HG03159 (cell line): Measurements from ENCODE around the gene REV3L.
A peak's percentile ranks its signal among the peaks of the same experiment; 100 is the strongest.

Experiments used
- ATAC-seq: cut with Tn5 transposase; IDR thresholded peaks from one replicate; pipeline ENCODE4 v1.9.1; 2021; ENCODE audit warnings: mild to moderate bottlenecking, moderate library complexity; ENCODE audit not compliant: unreplicated experiment

The REV3L gene

DNA sequence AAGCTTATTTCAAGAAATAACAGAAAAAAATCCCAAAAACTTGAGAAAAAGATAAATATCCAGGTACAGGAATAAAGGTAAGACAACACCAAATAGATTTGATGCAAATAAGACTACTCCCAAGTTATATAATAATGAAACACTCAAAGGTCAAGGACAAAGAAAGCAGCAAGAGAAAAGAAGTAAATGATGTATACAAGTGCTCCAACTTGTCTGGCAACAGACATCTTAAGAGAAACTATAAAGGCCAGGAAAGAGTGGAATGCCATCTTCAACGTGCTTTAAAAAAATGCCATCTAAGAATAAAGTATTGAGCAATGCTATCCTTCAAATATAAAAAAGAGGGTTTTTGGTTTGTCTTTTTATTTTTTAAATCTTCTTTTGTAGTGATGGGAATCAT lies 54.2 kb downstream of the REV3L start:
- ATAC-seq, result no peak

DNA sequence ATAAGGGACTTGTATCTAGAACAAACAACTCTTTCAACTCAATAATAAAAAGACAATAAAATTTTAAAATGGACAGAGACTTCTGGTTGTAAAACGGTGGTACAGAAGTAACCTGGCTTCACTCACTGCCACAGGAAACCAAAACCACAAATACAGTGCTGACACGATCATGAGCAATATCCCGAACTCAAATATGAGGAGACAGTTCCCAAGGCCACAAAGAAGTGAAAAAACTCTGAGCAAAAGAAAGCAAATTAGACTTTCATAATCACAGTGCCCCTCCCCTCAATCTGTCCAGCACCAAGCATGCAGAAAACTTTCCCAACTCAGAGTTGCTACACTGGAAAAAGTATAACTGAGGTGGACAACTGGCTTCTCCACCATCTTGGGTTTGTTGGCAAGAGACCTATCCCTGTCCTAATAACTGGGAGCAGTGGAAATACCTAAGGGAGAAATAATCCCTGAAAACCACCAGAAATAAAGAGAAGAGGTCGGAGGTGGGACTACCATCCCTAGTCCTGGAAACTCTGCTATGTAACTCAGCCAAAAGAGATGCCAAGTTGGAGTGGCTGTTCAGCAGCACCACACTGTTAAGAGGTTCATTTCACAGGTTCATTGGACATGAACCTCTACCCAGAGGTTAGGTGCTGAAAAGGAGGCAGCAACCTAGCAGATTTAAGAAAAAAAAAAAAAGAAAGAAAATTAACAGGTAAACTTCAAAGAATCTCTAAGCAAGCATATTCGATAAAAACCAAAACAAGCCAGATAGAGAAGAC lies 55.5 kb downstream of the REV3L start:
- ATAC-seq, result peak; percentile 52

DNA sequence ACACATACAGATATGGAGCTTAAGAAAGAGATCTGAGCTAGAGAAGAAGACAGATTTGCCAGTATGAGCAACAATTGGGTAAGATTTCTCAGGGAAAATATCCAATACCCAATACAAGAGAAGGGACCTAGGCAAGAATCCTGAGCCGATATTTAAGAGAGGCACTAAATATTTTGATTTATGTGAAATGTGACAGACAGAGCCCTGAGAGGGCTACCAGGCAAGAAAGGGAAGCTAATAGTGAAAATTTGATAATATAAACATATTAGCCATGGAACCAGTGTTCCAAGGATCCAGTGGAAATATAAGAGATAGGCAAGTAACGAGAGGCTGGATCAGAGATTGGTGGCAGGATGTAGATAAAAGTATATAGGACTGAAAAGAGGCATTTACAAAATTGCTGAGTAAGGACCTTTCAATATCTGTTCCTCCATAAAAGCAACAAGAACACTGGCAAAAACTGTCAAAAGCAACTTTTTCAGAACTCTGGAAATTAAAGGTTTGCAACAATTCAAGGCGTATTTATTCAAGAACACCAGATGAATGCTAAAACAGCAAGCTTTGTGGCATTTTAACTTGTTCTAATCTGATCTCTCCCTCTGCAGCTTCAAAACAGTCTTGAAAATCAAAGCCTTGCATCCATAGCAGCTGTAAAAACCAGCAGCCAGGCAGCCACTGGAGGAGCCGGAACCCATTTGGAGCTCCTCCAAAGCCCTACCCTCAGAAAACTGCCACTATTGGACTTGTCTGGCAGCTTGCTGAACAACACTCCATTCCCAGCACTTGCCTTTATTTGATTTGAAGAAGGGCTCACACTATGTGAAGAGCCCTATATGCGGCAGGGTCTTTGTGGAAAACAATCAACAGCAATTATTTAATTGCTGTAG lies 58.8 kb downstream of the REV3L start:
- ATAC-seq, result no peak

DNA sequence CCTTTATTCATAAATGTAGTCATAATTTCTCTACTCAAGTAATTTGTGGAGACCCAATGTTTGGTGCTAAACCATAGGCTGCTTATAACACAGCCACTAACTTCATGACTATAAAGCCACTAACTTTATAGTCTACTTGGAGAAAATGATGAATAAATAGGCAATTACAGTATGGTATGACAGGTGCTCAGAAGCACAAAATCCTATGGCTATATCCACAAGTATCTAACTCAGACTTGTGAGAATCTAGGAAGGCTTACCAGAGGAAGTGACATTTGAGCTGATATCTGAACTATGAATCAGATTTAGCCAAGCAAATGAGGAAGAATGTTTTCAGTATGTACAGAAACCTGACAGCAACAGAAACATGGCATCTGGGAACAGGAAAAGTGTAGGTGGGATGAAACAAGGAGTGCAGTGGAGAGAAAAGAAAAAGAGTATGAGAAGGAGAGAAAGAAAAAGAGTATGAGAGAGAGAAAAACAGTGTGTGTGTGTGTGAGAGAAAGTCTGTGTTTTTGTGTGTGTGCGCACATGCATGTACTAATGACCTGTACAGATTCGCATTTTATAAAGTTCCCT lies 59.9 kb downstream of the REV3L start:
- ATAC-seq, result no peak

DNA sequence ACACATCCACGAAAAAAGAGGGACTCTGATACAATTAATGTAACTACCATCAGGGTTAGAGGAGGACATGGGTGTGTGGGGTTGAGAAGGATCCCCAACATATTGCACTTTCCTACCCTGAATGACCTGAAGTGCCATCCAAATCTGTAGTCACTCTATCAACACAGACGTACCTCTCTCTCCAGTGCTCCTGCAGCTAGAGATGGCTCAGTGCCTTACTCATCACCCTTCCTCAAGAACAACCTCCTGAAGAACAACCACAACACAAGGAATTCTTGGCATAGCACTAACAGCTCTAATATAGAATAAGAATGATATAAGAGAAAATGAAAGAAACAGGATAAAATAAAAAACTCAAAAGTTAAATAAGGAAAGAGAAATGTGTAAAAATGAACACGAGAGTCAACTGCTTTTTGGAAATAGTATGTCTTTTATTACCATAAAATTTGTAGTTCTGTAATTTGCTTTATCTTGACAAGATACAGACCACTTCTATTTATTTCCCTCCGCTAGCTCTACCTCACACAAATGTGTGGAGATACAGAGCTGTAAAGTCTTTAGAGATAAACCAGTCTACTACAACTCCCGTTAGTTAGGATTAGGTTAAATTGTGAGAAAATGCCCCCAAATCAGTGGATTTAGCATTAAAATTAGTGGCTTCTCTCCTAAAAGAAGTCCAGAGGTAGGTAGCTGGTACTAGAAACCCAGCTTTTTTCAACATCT lies 63.9 kb downstream of the REV3L start:
- no peak for ATAC-seq

DNA sequence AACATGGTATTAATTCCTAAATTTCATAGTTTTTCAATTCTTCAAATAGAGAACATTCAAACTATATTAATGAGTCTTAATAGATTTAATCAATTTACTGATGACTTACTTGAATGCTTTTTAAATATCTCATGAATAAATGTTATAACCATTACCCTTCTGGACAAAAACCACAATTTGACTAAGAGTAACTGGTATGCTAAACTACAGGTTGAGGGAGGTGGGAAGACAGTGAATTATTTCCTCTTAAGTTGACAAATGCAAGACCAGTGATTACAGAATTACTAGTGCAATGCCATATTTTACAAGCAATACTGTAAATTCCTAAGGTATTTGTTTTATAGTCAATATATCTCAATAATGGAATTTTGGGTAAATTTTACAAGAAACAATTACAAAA lies 65.1 kb downstream of the REV3L start:
- no peak for ATAC-seq

DNA sequence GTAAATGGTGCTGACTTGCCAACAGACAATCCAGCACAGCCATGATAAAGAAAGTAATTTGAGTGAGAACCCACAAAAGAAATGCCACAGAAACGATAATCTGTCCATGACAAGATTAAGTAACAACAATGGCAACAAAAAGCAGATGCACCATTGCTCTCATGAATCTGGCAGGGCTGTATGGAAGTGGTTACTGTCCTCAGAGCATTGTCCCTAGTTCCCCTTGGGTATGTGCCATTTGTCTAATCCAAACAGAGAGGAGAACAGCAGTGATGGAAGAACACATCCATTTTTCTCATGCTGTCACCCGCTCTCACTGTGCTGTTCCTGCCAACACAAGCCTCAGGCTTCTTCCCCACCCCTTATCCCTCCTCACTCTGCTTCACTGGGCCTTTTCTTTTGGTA lies 65.8 kb downstream of the REV3L start:
- ATAC-seq, result no peak

DNA sequence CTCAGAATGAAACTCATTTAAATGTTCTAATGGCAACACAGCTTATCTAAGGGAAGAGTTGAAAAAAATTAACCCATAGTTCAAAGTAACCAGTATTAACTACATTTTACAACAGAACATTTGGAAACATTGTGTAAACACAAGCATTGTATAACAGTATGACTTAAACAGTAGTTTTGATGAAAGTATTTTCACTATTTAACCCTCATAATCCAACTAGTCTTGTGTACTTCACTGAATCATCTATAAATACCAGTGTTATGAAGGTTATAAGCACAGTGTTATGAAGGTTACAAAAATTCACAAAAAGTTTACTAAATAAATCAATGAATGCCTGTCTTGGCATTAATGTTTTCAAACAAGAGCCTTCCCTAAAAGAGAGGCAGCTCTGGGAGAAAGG lies 66.5 kb downstream of the REV3L start:
- no peak for ATAC-seq

DNA sequence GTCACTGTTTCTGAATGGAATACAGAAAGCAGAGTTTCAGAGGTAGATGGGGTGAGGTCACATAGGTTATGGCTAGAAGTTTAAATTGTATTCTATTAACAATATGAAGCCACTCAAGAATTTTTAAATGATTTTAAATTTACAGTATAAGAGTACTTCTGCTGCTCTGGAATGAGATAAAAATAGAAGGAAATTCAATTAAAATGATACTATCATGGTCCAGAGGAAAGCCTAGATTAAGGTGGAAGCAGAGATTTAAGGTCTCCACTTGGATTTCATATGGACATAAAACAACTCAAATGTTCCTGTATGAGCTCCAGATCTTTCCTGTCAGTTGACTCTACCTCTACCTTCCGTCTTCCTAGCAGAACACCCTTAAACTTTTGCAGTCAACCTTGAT lies 68.6 kb downstream of the REV3L start:
- ATAC-seq, result no peak

DNA sequence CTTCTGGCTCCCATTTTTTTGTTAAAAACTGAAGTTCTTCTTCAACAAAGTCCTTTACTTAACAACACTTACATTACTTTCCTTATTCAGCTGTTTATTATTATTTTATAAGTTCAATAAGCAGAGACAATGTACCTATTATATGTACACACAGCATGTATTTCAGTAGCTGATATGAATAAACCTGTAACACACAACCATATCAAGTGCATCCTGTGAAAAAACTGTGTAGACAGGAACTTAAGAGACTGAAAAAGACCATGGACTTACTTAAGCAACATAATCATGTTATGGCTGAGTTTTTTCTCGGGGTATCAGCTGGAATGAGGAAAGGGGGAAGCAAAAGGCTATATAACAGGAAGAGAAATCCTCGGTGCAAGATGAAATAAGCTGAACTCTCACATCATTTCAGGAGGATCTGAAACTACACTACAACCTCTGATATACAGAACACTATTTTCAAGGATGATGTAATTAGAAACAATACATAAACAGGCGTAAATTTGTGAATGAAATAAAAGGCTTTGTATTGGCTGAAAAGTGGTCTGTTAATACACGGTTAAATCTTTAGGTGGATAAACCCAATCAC lies 70.9 kb downstream of the REV3L start:
- peak; percentile 71 for ATAC-seq

DNA sequence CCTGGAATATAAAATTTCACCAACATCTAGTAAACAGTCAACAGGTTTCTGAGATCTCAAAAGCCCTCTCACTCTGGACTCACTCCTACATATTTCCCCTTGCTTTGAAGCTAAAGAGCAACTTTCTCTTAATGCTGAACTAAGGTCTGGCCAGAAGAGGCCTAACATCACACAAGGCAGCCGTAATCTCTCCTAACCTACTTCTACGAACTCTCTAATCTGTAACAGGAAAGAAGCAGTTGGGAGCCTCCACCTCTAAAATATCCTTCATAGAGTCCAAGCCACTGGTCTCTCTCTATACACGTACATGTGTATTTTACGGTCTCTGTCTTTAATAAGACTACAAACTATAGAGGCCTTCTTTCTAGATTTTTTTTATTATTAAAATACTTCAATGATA lies 72.0 kb downstream of the REV3L start:
- ATAC-seq, result no peak

DNA sequence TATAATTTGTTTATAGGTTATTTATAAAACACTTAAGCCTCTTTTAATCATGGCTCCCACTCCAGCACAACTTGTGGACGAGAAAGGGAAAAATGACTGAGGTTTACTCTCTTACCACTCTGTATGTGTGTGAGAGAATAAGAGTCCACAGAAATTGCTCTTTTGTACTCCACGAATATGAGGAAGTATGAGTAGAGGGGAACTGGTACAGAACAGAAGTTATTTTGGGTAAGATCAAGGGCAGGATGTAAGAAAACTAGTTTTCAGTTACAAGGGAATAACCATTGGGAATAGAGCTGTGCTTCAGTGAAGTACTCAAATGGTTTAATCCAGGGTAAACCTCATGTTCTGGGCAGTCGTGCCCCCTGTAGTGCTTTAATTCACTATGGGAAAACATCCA lies 72.6 kb downstream of the REV3L start:
- ATAC-seq, result no peak

DNA sequence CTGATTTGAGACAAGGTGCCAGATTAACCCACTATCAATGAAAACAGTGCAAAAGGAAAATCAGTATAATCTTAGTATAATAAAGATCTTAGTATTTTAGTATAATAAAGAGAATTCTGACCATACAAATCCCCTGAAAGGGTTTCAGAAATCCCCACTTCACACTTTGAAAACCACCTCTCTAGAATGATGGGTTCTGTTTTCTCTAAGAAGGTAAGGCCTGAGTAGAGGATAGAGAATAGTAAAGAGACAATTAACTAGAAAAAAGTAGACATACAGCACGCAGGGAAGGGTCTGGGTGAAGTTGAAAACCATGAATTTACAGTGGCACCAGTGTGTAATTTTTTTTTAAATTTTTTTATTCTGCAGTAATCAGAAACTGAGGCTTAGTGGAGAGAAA lies 73.6 kb downstream of the REV3L start:
- no peak for ATAC-seq

DNA sequence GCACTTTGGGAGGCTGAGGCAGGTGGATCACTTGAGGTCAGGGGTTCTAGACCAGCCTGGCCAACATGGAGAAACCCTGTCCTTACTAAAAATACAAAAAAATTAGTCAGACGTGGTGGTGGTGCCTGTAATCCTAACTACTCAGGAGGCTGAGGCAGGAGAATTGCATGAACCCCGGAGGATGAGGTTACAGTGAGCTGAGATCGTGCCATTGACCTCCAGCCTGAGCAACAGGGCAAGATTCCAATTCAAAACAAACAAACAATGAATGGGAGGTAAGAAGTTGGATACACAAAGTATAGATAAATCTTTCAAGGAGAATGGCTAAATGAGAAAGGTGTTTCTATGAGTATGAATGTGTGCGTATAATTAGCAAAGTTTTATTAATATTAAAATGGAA lies 75.3 kb downstream of the REV3L start:
- no peak for ATAC-seq

DNA sequence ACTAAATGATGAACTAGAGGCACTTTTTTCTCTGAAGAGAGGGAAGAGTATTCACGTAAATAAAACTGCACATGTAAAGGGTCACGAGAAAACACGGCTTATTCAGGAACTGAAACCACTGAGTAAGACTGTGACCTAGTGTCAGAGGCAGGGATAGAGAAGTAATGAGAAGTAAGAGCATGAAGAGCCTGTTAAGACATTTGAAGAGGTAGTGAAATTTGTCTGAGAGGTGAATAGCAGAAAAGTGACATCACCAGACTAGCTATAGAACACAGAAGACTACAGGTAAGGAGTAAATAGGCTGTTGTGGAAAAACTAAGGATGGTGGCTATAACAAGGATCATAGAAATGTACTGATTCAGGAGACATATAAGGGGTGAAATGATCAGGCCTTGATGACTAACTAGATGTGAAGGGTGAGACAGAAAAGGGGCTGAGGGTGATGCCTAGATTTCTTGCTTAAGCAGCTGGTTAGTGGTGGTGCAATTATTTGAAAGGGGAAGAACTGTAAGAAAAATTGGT lies 76.8 kb downstream of the REV3L start:
- peak; percentile 99 for ATAC-seq

DNA sequence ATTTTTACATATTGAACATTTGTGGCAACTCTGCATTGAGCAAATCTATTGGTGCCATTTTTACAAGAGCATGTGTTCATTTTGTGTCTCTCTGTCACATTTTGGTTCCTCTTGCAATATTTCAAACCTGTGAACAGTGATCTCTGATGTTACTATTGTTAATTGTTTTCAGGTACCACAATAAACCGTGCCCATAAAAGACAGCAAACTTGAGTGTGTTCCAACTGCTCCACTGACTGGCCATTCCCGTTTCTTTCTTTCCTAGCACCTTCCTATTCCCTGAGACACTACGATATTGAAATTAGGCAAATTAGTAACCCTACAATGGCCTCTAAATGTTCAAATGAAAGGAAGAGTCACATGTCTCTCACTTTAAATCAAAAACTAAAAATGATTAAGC lies 79.6 kb downstream of the REV3L start:
- ATAC-seq, result no peak

DNA sequence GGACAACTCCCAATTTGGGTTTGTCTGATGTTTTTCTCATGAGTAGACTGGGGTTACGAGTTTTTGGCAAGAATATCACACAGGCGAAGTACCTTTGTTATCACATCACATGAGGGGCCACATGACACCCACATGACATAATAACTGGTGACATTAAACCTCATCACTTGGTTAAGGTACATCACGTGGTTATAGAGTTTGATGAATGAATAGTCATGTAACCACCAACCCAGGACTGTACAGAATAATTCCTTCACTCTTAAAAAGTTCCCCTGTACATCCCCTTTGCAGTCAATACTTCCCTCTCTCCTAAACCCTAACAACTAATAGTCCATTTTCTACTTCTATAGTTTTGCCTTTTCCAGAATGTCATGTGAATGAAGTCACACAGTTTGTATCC lies 83.4 kb downstream of the REV3L start:
- no peak for ATAC-seq

DNA sequence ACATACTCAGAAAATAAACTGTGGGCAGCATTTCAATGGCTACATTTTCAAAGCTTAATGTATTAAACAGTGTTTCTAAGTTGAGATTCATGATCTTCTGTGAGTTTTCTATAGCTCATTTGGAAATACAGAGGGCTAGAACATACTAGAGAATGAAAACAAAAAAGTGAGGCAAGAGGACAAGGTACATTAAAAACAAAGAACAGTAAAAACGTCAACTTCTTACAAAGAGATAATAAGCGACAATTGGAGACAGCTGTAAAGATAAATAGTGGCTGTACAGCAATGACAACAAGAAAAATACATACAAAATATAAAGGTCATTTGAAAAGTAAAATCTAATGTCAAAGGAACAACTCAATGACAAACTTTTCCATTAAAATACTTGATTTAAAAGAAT lies 94.3 kb downstream of the REV3L start:
- ATAC-seq, result no peak

DNA sequence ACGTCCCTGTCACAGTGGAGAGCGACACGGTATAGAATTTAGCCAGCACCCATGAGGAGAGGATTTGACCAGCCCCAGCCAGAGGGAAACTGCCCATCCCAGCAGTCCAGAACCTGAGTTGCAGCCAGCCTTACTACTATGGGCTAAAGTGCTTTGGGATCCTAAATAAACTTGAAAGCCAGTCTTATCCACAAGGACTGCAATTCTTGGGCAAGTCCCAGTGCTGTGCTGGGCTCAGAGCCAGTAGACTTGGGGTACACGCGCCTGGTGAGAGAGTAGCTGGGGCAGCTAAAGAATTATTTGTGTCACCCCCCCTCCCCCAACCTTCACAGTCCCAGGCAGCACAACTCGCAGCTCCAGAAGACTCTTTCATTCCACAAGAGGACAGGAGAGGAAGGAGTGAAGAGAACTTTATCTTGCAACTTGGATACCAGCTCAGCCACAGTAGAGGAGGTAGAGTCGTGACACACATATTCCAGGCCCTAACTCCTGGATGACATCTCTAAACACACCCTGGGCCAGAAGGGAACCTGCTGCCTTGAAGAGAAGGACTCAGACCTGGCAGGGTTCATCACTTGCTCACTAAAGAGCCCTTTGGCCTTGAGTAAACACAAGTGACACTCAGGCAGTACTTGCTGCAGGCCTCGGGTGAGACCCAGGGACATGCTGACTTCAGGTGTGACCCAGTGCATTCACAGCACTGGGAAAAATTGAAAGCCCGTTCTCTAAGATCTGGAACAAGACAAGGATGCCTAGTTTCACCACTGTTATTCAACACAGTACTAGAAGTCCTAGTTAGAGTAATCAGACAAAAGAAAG lies 100.3 kb downstream of the REV3L start:
- no peak for ATAC-seq

DNA sequence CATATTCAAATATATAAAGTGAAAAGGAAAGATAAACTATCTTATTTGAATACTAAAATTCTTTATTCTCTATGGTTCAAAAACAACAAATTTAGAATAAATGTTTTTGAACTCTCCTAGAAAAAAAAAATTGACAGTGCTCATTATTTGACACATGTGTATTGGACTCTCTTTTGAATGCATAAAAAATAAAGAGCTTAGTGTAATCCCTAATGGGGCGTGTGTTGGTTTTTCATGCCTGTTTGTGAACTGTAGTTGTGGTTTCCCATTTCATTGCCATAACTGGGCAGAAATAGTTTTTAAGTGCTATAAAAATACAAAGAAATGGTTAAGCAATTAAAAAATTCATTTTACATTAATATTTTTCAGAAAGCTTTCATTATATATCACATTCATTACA lies 101.3 kb downstream of the REV3L start:
- ATAC-seq, result no peak
